Left ventricle myocardium superior (tissue), 1 donor: ENCODE data around the gene SFT2D3. TPM values are rescaled to one million over a fixed set of nuclear protein-coding genes. Genes with fewer than 3 reads are reported as not detected.
A peak's percentile ranks its signal among the peaks of the same experiment; 100 is the strongest.

ENCODE experiments used
- ATAC-seq: fragments of 200-7000 bp; cut with Tn5 transposase; one replicate; pipeline ENCODE4 v1.9.1; 2020; ENCODE audit warnings: mild to moderate bottlenecking, moderate library complexity
- DNase-seq: peaks from one replicate; pipeline ENCODE4 v3.0.0-alpha.2; 2020
- intact Hi-C: fragments of 100-400 bp; cut with micrococcal nuclease; formaldehyde crosslinking; loops from one replicate; pipeline ENCODE4 v1.11.0; 2022
- total RNA-seq: library from RNA; stranded (reverse); fragmentation: NEBNext Ultra II Directional; extraction: Animal tissue kit (Norgen Biotek cat#: 25700); gene quantifications from one replicate; pipeline ENCODE4 v1.2.1, GENCODE V29; 2021
- donor health status: DM: no; HTN: yes; CAD: no; lungs with severe emphysema.

Gene SFT2D3
- total RNA-seq, 1 donor from 2014 or later, result 3.1 TPM

GRCh38 chr2:127678991-127679390 is 22.3 kb upstream of the SFT2D3 start:
- ATAC-seq (no peak), DNase-seq (peak; percentile 16)
- intact Hi-C loops, result no loop called here

GRCh38 chr2:127679680-127680361 is 21.5 kb upstream of the SFT2D3 start:
- intact Hi-C loops, result no loop called here
- ATAC-seq (no peak), DNase-seq (peak; percentile 35)

- ATAC-seq (no peak), DNase-seq (no peak)
- intact Hi-C loops, result no loop called here
These were observed 20.5 kb upstream of the SFT2D3 start for GRCh38 chr2:127680706-127681287.

GRCh38 chr2:127681288-127681804 is 20.0 kb upstream of the SFT2D3 start:
- ATAC-seq, result peak; percentile 50
- intact Hi-C loops, result no loop called here
- DNase-seq, result peak; percentile 62

DNA sequence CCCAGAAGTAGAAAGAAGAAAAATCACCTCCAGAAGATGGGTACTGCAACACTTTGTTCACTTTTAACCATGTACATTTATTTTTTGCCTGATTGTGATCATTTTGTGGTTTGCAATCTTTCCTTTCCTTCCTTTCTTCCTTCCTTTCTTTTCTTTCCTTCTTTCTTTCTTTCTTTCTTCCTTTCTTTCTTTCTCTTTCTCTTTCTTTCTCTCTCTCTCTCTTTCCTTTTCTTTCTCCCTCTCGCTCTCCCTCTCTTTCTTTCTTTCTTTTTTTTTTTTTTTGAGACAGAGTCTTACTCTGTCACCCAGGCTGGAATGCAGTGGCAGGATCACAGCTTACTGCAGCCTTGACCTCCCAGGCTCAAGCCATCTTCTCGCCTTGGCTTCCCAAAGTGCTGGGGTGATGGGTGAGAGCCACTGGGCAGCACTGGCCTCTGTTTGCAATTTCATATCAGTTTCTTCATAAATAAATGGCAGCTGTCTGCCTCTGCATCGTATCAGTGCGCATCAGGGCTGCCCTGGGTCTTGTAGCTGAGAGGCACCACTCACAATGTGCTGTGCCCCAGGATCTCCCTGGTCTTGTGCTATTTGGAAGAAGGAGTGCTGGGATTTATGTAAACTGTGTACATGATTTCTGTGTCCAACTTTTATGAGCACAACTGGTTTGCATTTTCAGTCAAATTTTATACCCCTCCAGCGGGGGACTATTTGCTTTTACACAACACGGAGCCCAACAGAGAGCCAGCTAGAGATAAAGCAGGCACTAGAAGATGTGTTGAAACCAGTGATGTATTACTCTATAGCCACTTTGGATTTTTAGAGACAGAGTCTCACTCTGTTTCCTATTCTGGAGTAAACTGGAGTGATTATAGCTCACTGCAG is 19.1 kb upstream of the SFT2D3 start:
- DNase-seq (no peak), ATAC-seq (no peak)
- intact Hi-C loops, result no loop called here

- no peak for ATAC-seq
- DNase-seq, result no peak
- intact Hi-C loops, result no loop called here
These were observed 18.2 kb upstream of the SFT2D3 start for GRCh38 chr2:127683056-127683455.

- ATAC-seq, result peak; percentile 54
- DNase-seq, result peak; percentile 38
- intact Hi-C loops, result no loop called here
These were observed 17.5 kb upstream of the SFT2D3 start for GRCh38 chr2:127683757-127684156.

DNA sequence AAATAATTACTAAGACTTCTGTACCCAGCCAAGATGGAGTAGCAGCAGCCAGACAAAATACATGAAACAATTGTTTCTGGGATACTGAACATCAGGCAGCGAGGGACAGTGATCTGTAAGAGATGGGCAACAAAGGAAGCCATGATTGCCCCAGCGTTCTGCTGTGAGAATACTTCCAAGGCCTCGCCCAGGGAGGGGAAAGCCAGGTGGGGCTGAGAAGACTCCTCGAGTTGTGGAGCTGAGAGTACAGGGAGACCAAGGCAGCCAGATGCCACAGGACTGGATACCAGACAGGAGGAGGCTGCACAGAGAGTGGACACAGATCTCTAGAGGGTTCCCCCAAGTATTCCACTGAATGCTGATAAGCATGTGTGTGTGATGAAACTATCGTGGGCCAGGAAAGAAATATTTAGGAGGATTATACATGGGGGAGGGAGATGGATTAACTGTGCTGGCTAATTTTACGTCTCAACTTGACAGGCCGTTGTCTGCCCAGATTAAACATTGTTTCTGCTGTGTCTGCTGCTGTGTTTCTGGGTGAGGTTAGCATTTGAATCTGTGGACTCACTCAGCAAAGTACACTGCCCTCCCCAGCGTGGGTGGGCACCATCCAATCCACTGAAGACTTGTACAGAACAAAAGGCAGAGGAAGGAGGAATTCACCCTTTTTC is 15.8 kb upstream of the SFT2D3 start:
- intact Hi-C loops, result no loop called here
- ATAC-seq, result no peak
- DNase-seq, result no peak

GRCh38 chr2:127688405-127688804 is 12.9 kb upstream of the SFT2D3 start:
- DNase-seq, result no peak
- no peak for ATAC-seq
- intact Hi-C loops, result no loop called here

- DNase-seq (no peak), ATAC-seq (no peak)
- intact Hi-C loops, result no loop called here
These were observed 10.6 kb upstream of the SFT2D3 start for GRCh38 chr2:127690696-127691095.

DNA sequence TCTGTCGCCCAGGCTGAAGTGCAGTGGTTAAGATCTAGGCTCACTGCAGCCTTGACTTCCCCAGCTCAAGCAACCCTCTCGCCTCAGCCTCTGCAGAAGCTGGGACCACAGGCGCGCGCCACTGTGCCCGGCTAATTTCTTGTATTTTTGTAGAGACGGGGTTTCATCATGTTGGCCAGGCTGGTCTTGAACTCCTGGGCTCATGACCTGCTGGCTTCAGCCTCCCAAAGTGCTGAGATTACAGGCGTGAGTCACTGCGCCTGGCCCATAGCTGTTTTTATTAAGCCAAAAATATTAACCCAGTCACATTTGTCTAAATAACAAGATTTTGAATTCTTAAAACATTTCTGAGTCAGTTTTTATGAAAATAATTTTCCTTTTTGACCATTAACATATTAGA is 6.3 kb upstream of the SFT2D3 start:
- ATAC-seq (peak; percentile 12), DNase-seq (peak; percentile 27)
- intact Hi-C loops, result no loop called here

- DNase-seq (peak; percentile 73), ATAC-seq (peak; percentile 82)
- intact Hi-C loops, result no loop called here
These were observed 5.5 kb upstream of the SFT2D3 start for GRCh38 chr2:127695491-127696472.

DNA sequence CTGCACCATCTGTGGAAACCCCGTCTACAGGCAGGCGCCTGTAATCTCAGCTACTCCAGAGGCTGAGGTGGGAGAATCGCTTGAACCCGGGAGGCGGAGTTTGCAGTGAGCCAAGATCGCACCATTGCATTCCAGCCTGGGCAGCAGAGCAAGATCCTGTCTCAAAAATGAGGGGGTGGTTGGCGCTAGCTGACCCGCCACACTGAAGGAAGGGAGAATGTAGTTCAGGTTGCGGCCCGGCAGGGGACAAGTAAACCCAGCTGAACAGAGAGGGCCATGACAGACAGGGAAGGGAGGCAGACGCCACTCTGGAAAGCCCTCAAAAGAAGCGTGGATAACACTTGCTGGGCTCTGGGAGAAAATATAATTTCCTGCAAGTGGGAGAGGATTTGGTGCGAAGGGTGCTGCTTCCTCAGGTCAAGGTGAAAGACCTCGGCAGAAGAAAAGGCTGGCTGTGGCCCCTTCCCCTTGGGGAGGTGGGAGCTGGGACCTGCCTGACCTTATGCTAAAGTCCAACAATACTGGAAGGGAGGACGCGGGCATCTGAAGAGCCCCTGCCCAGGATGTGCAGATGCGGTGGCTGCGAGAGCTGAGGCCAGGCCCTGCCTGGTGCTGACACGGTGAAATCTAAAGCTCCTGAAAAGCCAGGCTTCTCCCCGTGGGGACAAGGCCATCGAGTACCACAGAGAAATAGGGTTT is 3.7 kb upstream of the SFT2D3 start:
- no peak for ATAC-seq
- intact Hi-C loops, result no loop called here
- peak; percentile 14 for DNase-seq

- intact Hi-C loops, result no loop called here
- no peak for ATAC-seq
- DNase-seq, result peak; percentile 22
These were observed 2.5 kb upstream of the SFT2D3 start for GRCh38 chr2:127698553-127699355.

- intact Hi-C loops, result no loop called here
- ATAC-seq, result peak; percentile 26
- DNase-seq, result peak; percentile 68
These were observed 637 bp upstream of the SFT2D3 start for GRCh38 chr2:127700527-127701192.

DNA sequence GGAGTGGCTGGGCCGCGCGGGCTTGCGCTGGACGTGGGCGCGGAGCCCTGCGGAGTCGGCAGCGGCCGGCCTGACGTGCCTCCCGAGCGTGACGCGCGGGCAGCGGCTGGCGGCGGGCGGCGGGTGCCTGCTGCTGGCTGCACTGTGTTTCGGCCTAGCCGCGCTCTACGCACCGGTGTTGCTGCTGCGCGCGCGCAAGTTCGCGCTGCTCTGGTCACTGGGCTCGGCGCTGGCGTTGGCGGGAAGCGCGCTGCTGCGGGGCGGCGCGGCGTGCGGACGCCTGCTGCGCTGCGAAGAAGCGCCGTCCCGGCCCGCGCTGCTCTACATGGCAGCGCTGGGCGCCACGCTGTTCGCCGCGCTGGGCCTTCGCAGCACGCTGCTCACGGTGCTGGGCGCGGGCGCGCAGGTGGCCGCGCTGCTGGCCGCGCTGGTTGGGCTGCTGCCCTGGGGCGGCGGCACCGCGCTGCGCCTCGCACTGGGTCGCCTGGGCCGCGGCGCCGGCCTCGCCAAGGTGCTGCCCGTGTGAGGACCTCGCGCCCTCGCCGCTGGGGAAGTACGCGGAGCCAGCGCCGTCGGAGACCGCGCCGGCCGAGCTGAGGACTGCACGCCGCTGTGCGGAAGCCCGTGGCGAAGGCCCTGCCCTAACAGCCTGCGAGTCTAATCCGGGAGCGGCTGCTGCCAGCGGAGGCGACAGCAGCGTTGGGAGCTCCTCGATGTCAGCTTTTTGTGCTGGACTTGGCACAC is 526 bp downstream of the SFT2D3 start:
- peak; percentile 89 for DNase-seq
- intact Hi-C loops, result no loop called here
- ATAC-seq, result peak; percentile 65
